ENCODE results near the gene SLC19A1.

The SLC19A1 gene

GRCh38 chr21:45475004-45475685 lies 67.1 kb downstream of the SLC19A1 start:
- no peaks in the 10 kb centered on the region for H3K27me3 ChIP-seq (ENCODE audit: insufficient read depth, poor library complexity, severe bottlenecking)
- DNase-seq (ENCODE audit: low read depth in 1 of 2, low spot score in 1 of 2) = no peak
- H3K27ac ChIP-seq (replicated peaks) = no peak overlapping the region
- TF ChIP-seq CTCF (IDR thresholded peaks at IDR 0.05; ENCODE audit: insufficient read depth, low read length) (no peak), GABPA (IDR thresholded peaks at IDR 0.05; ENCODE audit: low read depth) (no peak), REST (IDR thresholded peaks at IDR 0.05; ENCODE audit: insufficient replicate concordance, low read depth) (no peak), SPI1 (IDR thresholded peaks at IDR 0.05; ENCODE audit: borderline replicate concordance, low read depth) (no peak), POLR2AphosphoS5 (IDR thresholded peaks at IDR 0.05; ENCODE audit: low read depth) (no peak)
- H3K4me3 ChIP-seq (replicated peaks; ENCODE audit: insufficient read depth, low read length) = no peak overlapping the region

DNA sequence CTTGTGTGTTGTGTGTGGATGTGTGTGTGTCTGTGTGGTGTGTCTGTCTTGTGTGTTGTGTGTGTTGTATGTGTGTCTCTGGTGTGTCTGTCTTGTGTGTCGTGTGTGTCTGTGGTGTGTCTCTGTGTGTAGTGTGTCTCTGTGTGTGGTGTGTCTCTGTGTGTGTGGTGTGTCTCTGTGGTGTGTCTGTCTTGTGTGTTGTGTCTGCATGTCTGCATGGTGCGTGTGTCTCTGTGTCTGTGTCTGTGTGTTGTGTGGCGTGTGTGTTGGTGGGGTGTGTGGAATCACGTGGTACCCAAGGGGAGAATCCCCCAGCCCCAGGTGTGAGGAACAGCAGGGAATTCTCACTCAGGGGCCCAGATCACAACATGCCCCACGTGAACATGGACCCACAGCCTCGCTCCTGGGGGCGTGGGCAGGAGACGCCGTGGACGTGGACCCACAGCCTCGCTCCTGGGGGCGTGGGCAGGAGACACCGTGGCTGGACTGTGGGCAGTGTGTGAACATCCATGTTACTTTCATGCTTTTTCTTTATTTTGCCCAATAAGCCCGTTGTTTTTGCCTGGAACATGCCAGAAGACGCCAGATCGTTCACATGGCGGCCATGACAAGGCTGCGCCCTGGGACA lies 67.8 kb downstream of the SLC19A1 start:
- no peak overlapping the region for H3K27ac ChIP-seq (replicated peaks)

More for the DNA sequence above, 67.8 kb downstream of the SLC19A1 start:
- Histone ChIP-seq H3K27me3 (ENCODE audit: insufficient read depth, poor library complexity, severe bottlenecking) (no peaks in the 10 kb centered on the region), H3K4me3 (replicated peaks; ENCODE audit: insufficient read depth, low read length) (no peak overlapping the region)
- TF ChIP-seq GABPA (IDR thresholded peaks at IDR 0.05; ENCODE audit: low read depth) (no peak), REST (IDR thresholded peaks at IDR 0.05; ENCODE audit: insufficient replicate concordance, low read depth) (no peak), POLR2AphosphoS5 (IDR thresholded peaks at IDR 0.05; ENCODE audit: low read depth) (no peak), SPI1 (IDR thresholded peaks at IDR 0.05; ENCODE audit: borderline replicate concordance, low read depth) (no peak), CTCF (IDR thresholded peaks at IDR 0.05; ENCODE audit: insufficient read depth, low read length) (no peak)
- no peak for DNase-seq (ENCODE audit: low read depth in 1 of 2, low spot score in 1 of 2)

Measured in HL-60 (cell line).